GM21515 (cell line): ENCODE data around the gene TRIML1.

Experiments used
- ATAC-seq: cut with Tn5 transposase; IDR thresholded peaks from one replicate; pipeline ENCODE4 v1.9.1; 2021; ENCODE audit not compliant: unreplicated experiment

The TRIML1 gene, protein sequence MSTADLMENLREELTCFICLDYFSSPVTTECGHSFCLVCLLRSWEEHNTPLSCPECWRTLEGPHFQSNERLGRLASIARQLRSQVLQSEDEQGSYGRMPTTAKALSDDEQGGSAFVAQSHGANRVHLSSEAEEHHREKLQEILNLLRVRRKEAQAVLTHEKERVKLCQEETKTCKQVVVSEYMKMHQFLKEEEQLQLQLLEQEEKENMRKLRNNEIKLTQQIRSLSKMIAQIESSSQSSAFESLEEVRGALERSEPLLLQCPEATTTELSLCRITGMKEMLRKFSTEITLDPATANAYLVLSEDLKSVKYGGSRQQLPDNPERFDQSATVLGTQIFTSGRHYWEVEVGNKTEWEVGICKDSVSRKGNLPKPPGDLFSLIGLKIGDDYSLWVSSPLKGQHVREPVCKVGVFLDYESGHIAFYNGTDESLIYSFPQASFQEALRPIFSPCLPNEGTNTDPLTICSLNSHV

GRCh38 chr4:188139141-188139540 is at the start of gene TRIML1:
TRIML1 (plus strand) TSS chr4:188139441; CDS start chr4:188139559, 118 bp downstream.
- ATAC-seq: no peak

GRCh38 chr4:188092824-188093223 is 46.4 kb upstream of the TRIML1 start:
- no peak for ATAC-seq

- no peak for ATAC-seq
Measured at GRCh38 chr4:188106454-188106853, 32.8 kb upstream of the TRIML1 start.

DNA sequence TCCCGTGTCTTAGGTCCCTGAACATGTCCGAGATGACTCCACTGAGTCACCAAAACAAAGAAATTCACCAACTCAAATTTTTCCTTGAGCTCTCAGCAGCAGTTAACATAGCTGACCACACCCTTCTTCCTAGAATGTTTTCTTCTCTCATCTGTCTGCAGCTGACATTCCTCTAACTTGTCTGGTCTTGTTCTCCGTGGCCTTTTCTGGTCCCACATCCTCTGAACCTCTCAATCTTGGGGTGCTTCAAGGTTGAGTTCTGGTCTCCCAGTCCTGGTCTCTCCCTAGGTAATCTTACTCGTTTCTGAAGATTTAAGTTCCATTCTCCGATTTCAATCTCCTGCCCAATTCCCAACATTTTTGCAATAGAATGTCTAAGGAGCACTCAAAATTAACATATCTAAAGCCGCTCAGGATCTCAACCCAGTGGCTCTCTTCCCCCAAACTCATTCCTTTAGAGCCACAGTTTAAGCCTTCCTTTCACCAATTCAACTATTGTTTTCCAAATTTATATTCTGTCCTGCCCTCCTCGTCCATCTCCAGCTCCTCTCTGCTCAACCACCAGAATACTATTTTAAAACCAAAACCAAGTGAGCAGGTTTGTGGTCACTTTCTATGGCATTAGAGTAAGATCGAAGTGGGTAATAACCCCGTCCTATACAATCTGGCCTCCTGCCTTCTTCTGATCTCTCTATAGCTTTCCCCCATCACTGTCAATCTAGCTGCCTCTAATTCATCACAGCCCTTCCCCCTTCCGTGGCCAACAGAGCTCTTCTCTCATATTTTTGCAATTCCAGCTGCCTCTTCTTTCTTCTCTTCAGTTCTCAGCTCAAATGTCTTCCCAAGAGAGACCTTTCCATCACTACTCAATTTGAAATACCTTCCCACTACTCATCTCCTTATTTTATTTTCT is 31.1 kb upstream of the TRIML1 start:
- ATAC-seq: no peak

GRCh38 chr4:188109157-188109755 is 30.0 kb upstream of the TRIML1 start, which contains the start of gene TRIML2:
TRIML2 (minus strand) TSS chr4:188109603; CDS start chr4:188105368, 4,235 bp downstream.
- no peak for ATAC-seq

GRCh38 chr4:188110036-188110435 is 29.2 kb upstream of the TRIML1 start:
- no peak for ATAC-seq

DNA sequence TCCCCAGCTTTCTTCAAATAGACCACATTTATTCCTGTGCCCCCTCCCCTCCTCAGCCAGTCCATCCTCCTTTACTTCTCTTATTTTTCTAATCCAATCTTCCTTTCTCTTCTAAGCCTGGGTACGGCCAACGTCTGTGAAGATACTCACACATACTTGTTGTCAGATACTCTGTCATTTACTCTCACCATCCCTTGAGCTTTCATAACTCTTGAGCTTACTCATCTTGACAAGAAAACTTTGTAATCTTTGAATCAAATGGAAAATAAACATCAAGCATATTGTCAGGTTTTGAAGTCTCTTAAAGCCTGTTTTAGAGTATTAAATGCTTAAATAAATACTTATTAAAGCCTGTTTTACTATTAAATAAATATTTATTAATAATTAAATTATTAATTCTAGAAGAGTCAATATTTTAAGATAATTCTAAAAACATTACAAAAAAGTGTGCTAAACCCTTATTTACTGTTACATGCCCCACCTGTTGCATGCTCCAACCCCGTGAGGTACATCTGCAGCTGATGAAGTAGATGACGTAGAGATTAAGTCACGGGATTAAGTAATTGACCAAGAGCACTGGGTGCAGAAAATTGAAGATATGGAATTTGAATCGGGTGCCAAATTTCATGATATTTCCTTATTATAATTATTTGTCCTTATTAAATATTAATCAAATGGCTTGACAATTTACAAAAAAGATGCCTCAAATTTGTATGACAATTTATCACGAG is 28.3 kb upstream of the TRIML1 start:
- no peak for ATAC-seq

GRCh38 chr4:188111955-188112354 is 27.3 kb upstream of the TRIML1 start:
- no peak for ATAC-seq

DNA sequence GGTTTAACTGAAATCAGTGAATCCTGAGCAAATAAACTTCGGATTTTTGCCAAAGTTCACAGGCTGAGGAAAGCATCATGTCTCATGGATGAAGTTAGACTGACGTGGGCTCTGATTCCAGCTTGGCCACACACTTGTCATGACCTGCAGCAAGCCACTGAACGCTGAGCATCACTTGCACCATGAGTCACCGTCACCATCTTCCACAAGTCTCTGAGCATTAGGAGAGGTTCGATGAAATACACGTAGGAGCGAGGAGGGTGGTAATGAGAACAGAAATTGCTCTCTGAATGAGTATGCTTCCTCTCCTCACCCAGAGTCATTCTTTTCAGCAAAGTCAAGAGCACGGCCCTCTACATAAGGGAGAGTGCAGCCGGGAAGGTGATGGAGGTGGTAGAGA is 26.1 kb upstream of the TRIML1 start:
- ATAC-seq: no peak

GRCh38 chr4:188117631-188118324 is 21.5 kb upstream of the TRIML1 start:
- ATAC-seq: no peak

- ATAC-seq: no peak
Measured at GRCh38 chr4:188121530-188121929, 17.7 kb upstream of the TRIML1 start.

GRCh38 chr4:188127214-188127874 is 11.9 kb upstream of the TRIML1 start:
- no peak for ATAC-seq

DNA sequence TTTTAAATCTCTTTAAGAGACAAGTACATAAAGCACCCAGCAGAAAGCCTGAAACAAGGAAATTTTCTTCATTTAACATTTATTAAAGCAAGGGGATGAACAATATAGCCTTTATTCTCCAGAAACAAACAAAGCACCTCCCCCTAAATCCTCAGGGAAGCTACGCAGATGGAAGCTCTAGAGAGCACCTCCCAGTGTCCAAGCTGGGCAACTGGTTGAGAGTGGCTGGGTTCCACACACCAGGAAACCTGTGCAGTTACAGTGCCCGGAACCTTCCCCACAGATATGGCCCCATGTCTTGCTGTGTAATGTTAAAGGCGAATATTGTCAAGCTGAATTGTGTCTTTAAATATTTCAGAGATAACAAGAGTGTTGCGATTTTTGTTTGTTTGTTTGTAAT is 8.9 kb upstream of the TRIML1 start:
- no peak for ATAC-seq

DNA sequence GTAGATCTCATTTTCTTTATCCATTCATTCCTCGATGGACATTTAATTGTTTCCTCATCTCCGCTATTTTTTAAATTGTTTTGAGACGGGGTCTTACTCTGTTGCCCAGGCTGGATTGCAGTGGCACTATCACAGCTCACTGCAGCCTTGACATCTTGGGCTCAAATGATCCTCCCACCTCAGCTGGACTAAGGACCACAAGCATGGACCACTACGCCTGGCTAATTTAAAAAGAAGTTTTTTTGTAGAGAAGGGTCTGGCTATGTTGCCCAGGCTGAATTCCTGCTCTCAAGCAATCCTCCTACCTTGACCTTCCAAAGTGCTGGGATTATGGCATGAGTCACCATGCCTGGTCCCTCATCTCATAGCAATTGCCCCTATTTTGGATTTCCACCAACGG is 7.0 kb upstream of the TRIML1 start:
- ATAC-seq: no peak

- ATAC-seq: no peak
Measured at GRCh38 chr4:188138227-188138626, 1.0 kb upstream of the TRIML1 start.

DNA sequence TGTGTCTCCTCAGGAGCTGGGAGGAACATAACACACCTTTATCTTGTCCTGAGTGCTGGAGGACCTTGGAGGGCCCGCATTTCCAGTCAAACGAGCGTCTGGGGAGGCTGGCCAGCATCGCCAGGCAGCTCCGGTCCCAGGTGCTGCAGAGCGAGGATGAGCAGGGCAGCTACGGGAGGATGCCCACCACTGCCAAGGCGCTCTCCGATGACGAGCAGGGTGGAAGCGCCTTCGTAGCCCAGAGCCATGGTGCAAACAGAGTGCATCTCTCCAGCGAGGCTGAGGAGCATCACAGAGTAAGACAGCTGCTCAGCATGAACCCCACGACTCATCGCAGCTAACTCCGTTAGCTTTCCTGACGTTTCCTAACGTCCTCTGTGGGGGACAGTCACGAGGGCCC is 430 bp downstream of the TRIML1 start:
- no peak for ATAC-seq

DNA sequence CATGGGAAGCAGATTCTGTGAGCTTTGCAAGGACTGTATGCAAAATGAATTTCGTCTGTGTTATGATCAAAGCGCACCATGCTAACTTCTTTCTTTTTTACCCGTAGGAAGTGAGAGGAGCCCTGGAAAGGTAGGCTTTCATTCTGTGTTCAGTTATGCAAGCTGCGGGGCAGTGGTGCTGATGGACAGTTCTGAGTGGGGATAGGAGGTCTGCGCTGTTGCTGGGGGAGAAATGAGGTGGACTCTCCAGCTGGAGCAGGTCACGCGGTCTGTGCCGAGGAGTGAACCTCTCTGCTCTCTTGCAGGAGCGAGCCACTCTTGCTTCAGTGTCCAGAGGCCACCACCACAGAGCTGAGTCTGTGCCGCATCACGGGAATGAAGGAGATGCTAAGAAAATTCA is 4.5 kb downstream of the TRIML1 start:
- ATAC-seq: no peak

GRCh38 chr4:188145601-188146000 is 6.4 kb downstream of the TRIML1 start:
- ATAC-seq: no peak

- ATAC-seq: no peak
Measured at GRCh38 chr4:188146618-188147017, 7.4 kb downstream of the TRIML1 start.

DNA sequence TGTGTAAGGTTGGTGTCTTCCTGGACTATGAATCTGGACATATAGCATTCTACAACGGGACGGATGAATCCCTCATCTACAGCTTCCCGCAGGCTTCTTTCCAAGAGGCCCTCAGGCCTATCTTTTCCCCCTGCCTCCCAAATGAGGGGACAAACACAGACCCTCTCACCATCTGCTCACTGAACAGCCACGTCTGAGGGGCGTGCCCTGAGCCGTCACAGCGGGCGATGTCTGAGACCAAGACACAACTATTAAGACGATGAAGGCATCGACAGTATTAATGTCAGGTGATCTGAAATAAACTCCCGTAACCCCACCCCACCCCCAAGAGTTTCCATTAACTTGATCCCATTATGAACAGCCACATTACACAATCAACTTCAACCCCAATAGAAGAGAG is 7.9 kb downstream of the TRIML1 start:
- no peak for ATAC-seq
